HepG2 (cell line): ENCODE data around the gene GRIK3. TPM values are rescaled to one million over a fixed set of nuclear protein-coding genes. Genes with fewer than 3 reads are reported as not detected.

ENCODE experiments used
- ATAC-seq: fragments of 200-7000 bp; cut with Tn5 transposase; 3 replicates; pipeline ENCODE4 v1.9.1; 2020; ENCODE audit warnings: mild to moderate bottlenecking, moderate library complexity
- BruUV-seq: library from RNA; stranded (reverse); fragments of 400-500 nt; replicated peaks from 2 replicates; lab custom pipeline; 2021; lab: Mats Ljungman, UMichigan
- CTCF ChIA-PET: fragments of 300-600 bp; formaldehyde crosslinking; extraction: SDS; loops from one replicate; lab custom pipeline; 2021; ENCODE audit warnings: low total read pairs, inconsistent platforms, low intra/inter-chr PET ratio; lab: Yijun Ruan, JAX
- POLR2A ChIA-PET: fragments of 350-600 bp; sonication (Branson Sonifier 250); formaldehyde crosslinking; loops from one replicate; lab custom pipeline; 2020; ENCODE audit warnings: antibody characterized with exemption, inconsistent platforms; lab: Yijun Ruan, JAX
- DNase-seq: peaks from one replicate; pipeline ENCODE4 v3.0.0-alpha.2; 2015; ENCODE audit warnings: low spot score
- FAIRE-seq: peaks from 3 replicates; lab custom pipeline; 2011; peaks lifted over from hg19 to GRCh38; lab: Jason Lieb, UNC
- H2AFZ ChIP-seq: one replicate; pipeline ENCODE4 v1.6.1; 2011; ENCODE audit warnings: low read length, inconsistent platforms
- H3K27ac ChIP-seq: fragments of 300-600 bp; 3 replicates; pipeline ENCODE4 v1.8.0; 2011; ENCODE audit warnings: mixed run types, mild to moderate bottlenecking, mixed read lengths, low read length, inconsistent platforms; ENCODE audit not compliant: insufficient read depth; ENCODE audit errors: extremely low read length
- H3K27me3 ChIP-seq, 2 experiments: fragments of 200-600 bp in 1 of 2; 2 replicates in 1 of 2; 3 replicates in 1 of 2; pipeline versions ENCODE4 v1.6.0 to v1.8.0; 2011; ENCODE audit warnings: low read length in 2 of 2, mild to moderate bottlenecking in 2 of 2, moderate library complexity in 2 of 2, inconsistent platforms in 1 of 2; ENCODE audit not compliant: insufficient read depth in 2 of 2, control insufficient read depth in 1 of 2
- H3K36me3 ChIP-seq, 2 experiments: fragments of 200-600 bp in 1 of 2; replicated peaks in 1 of 2; 2 replicates in 1 of 2; 3 replicates in 1 of 2; pipeline versions ENCODE4 v1.5.1 to v1.8.0; 2011; ENCODE audit warnings: low read length in 2 of 2, inconsistent platforms in 1 of 2; ENCODE audit not compliant: insufficient read depth in 2 of 2, control insufficient read depth in 1 of 2
- H3K4me1 ChIP-seq: 2 replicates; pipeline ENCODE4 v1.5.1; 2012; ENCODE audit warnings: low read length, inconsistent platforms; ENCODE audit not compliant: insufficient read depth
- H3K4me2 ChIP-seq: 2 replicates; pipeline ENCODE4 v1.6.0; 2011; ENCODE audit warnings: low read depth, low read length, inconsistent platforms
- H3K4me3 ChIP-seq, 3 experiments: fragments of 200-600 bp in 1 of 3; sonication (generic), shearing (Covaris generic) in 1 of 3; replicated peaks in 1 of 3; 2 replicates each; pipeline ENCODE4 v1.5.1; 2011 to 2016; ENCODE audit warnings: low read length in 3 of 3, inconsistent platforms in 2 of 3, low read depth in 2 of 3, mild to moderate bottlenecking in 2 of 3, control low read depth in 1 of 3, mixed read lengths in 1 of 3; ENCODE audit not compliant: insufficient read depth in 1 of 3
- H3K79me2 ChIP-seq: one replicate; pipeline ENCODE4 v1.6.1; 2011; ENCODE audit warnings: low read length, inconsistent platforms; ENCODE audit not compliant: insufficient read depth
- H3K9ac ChIP-seq: 2 replicates; pipeline ENCODE4 v1.6.0; 2011; ENCODE audit warnings: mild to moderate bottlenecking, low read depth, low read length, inconsistent platforms; ENCODE audit not compliant: insufficient read depth
- H3K9me3 ChIP-seq: 2 replicates; pipeline ENCODE4 v1.5.1; 2012; ENCODE audit warnings: mild to moderate bottlenecking, low read length
- H4K20me1 ChIP-seq: 2 replicates; pipeline ENCODE4 v1.6.0; 2011; ENCODE audit warnings: inconsistent platforms, mild to moderate bottlenecking, low read length, moderate library complexity; ENCODE audit not compliant: insufficient read depth
- ATF4 ChIP-seq, 2 experiments: fragments of 450-650 bp in 1 of 2; sonication (generic) in 1 of 2; formaldehyde crosslinking; IDR thresholded peaks; 2 replicates each; pipeline versions ENCODE4 v1.5.0 to v1.8.0; 2020 to 2022; ENCODE audit warnings: mild to moderate bottlenecking in 1 of 2, missing genetic modification reagents in 1 of 2
- BHLHE40 ChIP-seq: IDR thresholded peaks from 2 replicates; pipeline ENCODE4 v1.6.1; 2011; ENCODE audit warnings: low read length, improper control_type of control experiment
- HHEX ChIP-seq: IDR thresholded peaks from 2 replicates; pipeline ENCODE4 v1.6.1; 2016; ENCODE audit warnings: control low read depth
- HMG20B ChIP-seq: conservative IDR thresholded peaks from 2 replicates; pipeline ENCODE4 v1.6.1; 2016; ENCODE audit warnings: missing genetic modification reagents, missing compliant biosample characterization
- HNF4A ChIP-seq: sonication (generic); formaldehyde crosslinking; IDR thresholded peaks from 2 replicates; pipeline ENCODE4 v1.4.0; 2020; ENCODE audit warnings: missing genetic modification reagents
- JARID2 ChIP-seq: sonication (generic); formaldehyde crosslinking; IDR thresholded peaks from 2 replicates; pipeline ENCODE4 v1.8.1; 2023; ENCODE audit warnings: missing genetic modification reagents, inconsistent platforms; ENCODE audit not compliant: insufficient replicate concordance
- KDM6A ChIP-seq: IDR thresholded peaks from 2 replicates; pipeline ENCODE4 v1.6.1; 2016; ENCODE audit warnings: low read depth
- ZNF552 ChIP-seq: sonication (generic); formaldehyde crosslinking; IDR thresholded peaks from 2 replicates; pipeline ENCODE4 v1.9.0; 2022; ENCODE audit warnings: missing genetic modification reagents, mild to moderate bottlenecking, borderline replicate concordance
- ZNF674 ChIP-seq: sonication (generic); formaldehyde crosslinking; IDR thresholded peaks from 2 replicates; pipeline ENCODE4 v1.5.0; 2020; ENCODE audit warnings: low read depth, mild to moderate bottlenecking, missing genetic modification reagents
- ZNF75D ChIP-seq: sonication (generic); formaldehyde crosslinking; IDR thresholded peaks from 2 replicates; pipeline ENCODE4 v1.8.1; 2023; ENCODE audit warnings: missing genetic modification reagents, mild to moderate bottlenecking, borderline replicate concordance
- ZNF850 ChIP-seq: sonication (generic); formaldehyde crosslinking; conservative IDR thresholded peaks from 2 replicates; pipeline ENCODE4 v1.9.0; 2021; ENCODE audit warnings: mild to moderate bottlenecking, missing genetic modification reagents
- WGBS: methylation state at CpG from one replicate; pipeline ENCODE4 v1.1.6; 2017; ENCODE audit warnings: low lambda C conversion rate; 5-methylcytosine and 5-hydroxymethylcytosine counted together
- in situ Hi-C: cut with HindIII; loops from 2 replicates; pipeline ENCODE4 v1.10.0; 2017; ENCODE audit warnings: low pct_unique_long_range_greater_than_20kb; ENCODE audit not compliant: extremely low pct_ligation_motif_present
- intact Hi-C: fragments of 100-400 bp; cut with micrococcal nuclease; formaldehyde crosslinking; loops from one replicate; pipeline ENCODE4 v1.10.0; 2022; ENCODE audit not compliant: unreplicated experiment
- polyA plus RNA-seq, 8 experiments: library from polyadenylated mRNA; depleted of rRNA in 3 of 8; stranded (reverse) in 7 of 8; unstranded in 1 of 8; fragments of >200 nt; fragmentation: Illumina TruSeq in 4 of 8; extraction: Trizol in 4 of 8; gene quantifications; 2 replicates each; pipeline versions ENCODE4 v1.2.1 to v1.2.3, GENCODE V29; 2011 to 2016; ENCODE audit warnings: low read depth in 4 of 8, missing spikeins in 1 of 8, mixed read lengths in 1 of 8; ENCODE audit not compliant: insufficient read depth in 1 of 8
- total RNA-seq, 5 experiments: library from RNA; depleted of rRNA; stranded (reverse); fragments of >200 nt; fragmentation: Illumina TruSeq; extraction: Trizol; gene quantifications; 2 replicates each; pipeline ENCODE4 v1.2.3, GENCODE V29; 2016; ENCODE audit warnings: low read depth in 1 of 5
- TF ChIP-seq, protein P1 (sequence below): sonication (generic); formaldehyde crosslinking; IDR thresholded peaks from 2 replicates; pipeline ENCODE4 v1.9.0; 2022; ENCODE audit warnings: low read depth, missing genetic modification reagents

GRIK3 gene
- total and polyA plus RNA-seq, 2 of the 13 experiments (the other 11 are each of a cell fraction or from before 2014, with no cell fraction given): not detected

GRCh38 chr1:36879613-36880012 is 154.7 kb downstream of the GRIK3 start:
- BruUV-seq: no TSS peak
- intact Hi-C loops: no loop called here

DNA sequence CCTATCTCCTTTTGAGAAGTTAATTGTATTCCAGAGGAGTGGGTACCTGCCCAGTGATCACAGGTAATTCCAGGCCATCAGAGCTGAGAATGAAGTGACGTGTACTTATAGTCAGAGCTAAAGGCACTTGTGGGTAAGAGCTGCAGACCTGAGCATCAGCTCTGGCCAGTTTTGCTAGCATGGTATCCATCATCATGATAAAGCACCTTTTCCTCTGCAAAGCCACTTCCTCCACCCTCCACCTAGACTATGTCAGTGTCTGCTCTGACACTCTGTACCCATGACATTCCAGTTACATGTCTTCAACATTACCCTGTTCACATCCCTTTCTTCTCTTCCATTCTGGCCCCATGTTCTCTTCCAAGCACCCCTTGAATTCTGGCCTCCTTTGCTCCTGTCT is 157.3 kb downstream of the GRIK3 start:
- Histone ChIP-seq H3K36me3 (no peaks in the 10 kb centered on the region), H3K9ac (no peak overlapping the region), H3K27ac (no peak overlapping the region), H3K4me1 (no peaks in the 10 kb centered on the region), H3K4me2 (no peak overlapping the region), H3K9me3 (no peaks in the 10 kb centered on the region), H2AFZ (no peak overlapping the region), H4K20me1 (no peaks in the 10 kb centered on the region), H3K27me3 (peaks cover 0 to 3% of the 10 kb centered on the region in 2 experiments; a peak in 2 of 5 replicates), H3K79me2 (no peaks in the 10 kb centered on the region), H3K4me3 (no peak overlapping the region)
- CTCF ChIA-PET: no interaction called here
- ATAC-seq (no peak), FAIRE-seq (no peak), DNase-seq (no peak)
- POLR2A ChIA-PET: no interaction called here
- 0% methylated on average over 1 of the region's 1 CpG for WGBS
- no TSS peak for BruUV-seq
- in situ Hi-C loops: no loop called here
- intact Hi-C loops: no loop called here
- TF ChIP-seq ZNF75D (CRISPR knock-in tag) (no peak), HNF4A (CRISPR knock-in tag) (no peak), JARID2 (no peak), ZNF552 (CRISPR knock-in tag) (no peak), KDM6A (CRISPR knock-in tag) (no peak), BHLHE40 (no peak), HHEX (CRISPR knock-in tag) (no peak), HMG20B (CRISPR knock-in tag) (no peak), ZNF850 (CRISPR knock-in tag) (no peak), ATF4 (CRISPR knock-in tag; IDR thresholded peaks at IDR 0.05) (no peak)

More at GRCh38 chr1:36879613-36880012, 154.7 kb downstream of the GRIK3 start:
- H3K9me3 ChIP-seq: no peaks in the 10 kb centered on the region
- 8% methylated on average over 3 of the region's 6 CpGs for WGBS
- no peak overlapping the region for H3K27ac ChIP-seq
- FAIRE-seq (no peak), ATAC-seq (no peak)
- H3K9ac ChIP-seq: no peak overlapping the region
- in situ Hi-C loops: no loop called here
- CTCF ChIA-PET: no interaction called here
- H3K4me3 ChIP-seq: no peak overlapping the region
- H2AFZ ChIP-seq: no peak overlapping the region
- no peaks in the 10 kb centered on the region for H3K79me2 ChIP-seq
- POLR2A ChIA-PET: no interaction called here
- TF ChIP-seq, protein P1, sequence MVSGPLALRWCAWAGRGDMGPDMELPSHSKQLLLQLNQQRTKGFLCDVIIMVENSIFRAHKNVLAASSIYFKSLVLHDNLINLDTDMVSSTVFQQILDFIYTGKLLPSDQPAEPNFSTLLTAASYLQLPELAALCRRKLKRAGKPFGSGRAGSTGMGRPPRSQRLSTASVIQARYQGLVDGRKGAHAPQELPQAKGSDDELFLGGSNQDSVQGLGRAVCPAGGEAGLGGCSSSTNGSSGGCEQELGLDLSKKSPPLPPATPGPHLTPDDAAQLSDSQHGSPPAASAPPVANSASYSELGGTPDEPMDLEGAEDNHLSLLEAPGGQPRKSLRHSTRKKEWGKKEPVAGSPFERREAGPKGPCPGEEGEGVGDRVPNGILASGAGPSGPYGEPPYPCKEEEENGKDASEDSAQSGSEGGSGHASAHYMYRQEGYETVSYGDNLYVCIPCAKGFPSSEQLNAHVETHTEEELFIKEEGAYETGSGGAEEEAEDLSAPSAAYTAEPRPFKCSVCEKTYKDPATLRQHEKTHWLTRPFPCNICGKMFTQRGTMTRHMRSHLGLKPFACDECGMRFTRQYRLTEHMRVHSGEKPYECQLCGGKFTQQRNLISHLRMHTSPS: no peak
- TF ChIP-seq ZNF674 (CRISPR knock-in tag): no peak
- TF ChIP-seq, all 625 proteins: peak for 0
- no peak overlapping the region for H3K4me2 ChIP-seq
- DNase-seq: no peak
- H3K4me1 ChIP-seq: no peaks in the 10 kb centered on the region
- no peaks in the 10 kb centered on the region for H4K20me1 ChIP-seq
- H3K36me3 ChIP-seq: no peaks in the 10 kb centered on the region
- peaks cover 0 to 9% of the 10 kb centered on the region in 2 experiments; a peak in 2 of 5 replicates for H3K27me3 ChIP-seq
